Spleen (tissue), 11 donors: ENCODE results near the gene TMPRSS6. TPM values are rescaled to one million over a fixed set of nuclear protein-coding genes. Genes with fewer than 3 reads are reported as not detected.

Experiments
- DNase-seq: peaks from one replicate; pipeline ENCODE4 v3.0.0-alpha.2; 2020
- H3K27ac ChIP-seq, 8 donors: fragments of 200-600 bp; sonication (generic) in 7 of 8; 1 replicate in 4 of 8; 2 replicates in 4 of 8; pipeline versions ENCODE4 v1.5.0 to v1.8.0; 2016 to 2021; ENCODE audit warnings: inconsistent platforms in 4 of 8, mild to moderate bottlenecking in 4 of 8, moderate library complexity in 1 of 8
- H3K27me3 ChIP-seq, 7 donors: fragments of 200-600 bp; sonication (generic) in 6 of 7; replicated peaks in 1 of 7; 1 replicate in 4 of 7; 2 replicates in 3 of 7; pipeline versions ENCODE4 v1.5.0 to v1.8.0; 2016 to 2021; ENCODE audit warnings: inconsistent platforms in 3 of 7, mild to moderate bottlenecking in 1 of 7
- H3K36me3 ChIP-seq, 6 donors: fragments of 200-600 bp; sonication (generic) in 5 of 6; 1 replicate in 4 of 6; 2 replicates in 2 of 6; pipeline versions ENCODE4 v1.5.0 to v1.8.0; 2016 to 2021; ENCODE audit warnings: inconsistent platforms in 2 of 6
- H3K4me1 ChIP-seq, 6 donors: fragments of 200-600 bp; sonication (generic) in 5 of 6; 1 replicate in 3 of 6; 2 replicates in 3 of 6; pipeline versions ENCODE4 v1.5.0 to v1.8.0; 2016 to 2021; ENCODE audit warnings: inconsistent platforms in 3 of 6
- H3K4me3 ChIP-seq, 8 donors: fragments of 200-600 bp; sonication (generic) in 7 of 8; 1 replicate in 4 of 8; 2 replicates in 4 of 8; pipeline versions ENCODE4 v1.5.0 to v1.8.0; 2016 to 2021; ENCODE audit warnings: inconsistent platforms in 4 of 8, mild to moderate bottlenecking in 4 of 8, moderate library complexity in 2 of 8
- H3K9me3 ChIP-seq, 8 donors: fragments of 200-600 bp; sonication (generic) in 7 of 8; 1 replicate in 4 of 8; 2 replicates in 4 of 8; pipeline versions ENCODE4 v1.5.0 to v1.8.0; 2016 to 2021; ENCODE audit warnings: inconsistent platforms in 4 of 8
- POLR2A ChIP-seq, 3 donors: fragments of 450-650 bp; IDR thresholded peaks; one replicate each; pipeline ENCODE4 v1.5.1; 2017; ENCODE audit warnings: antibody characterized with exemption in 3 of 3, mild to moderate bottlenecking in 1 of 3
- POLR2AphosphoS5 ChIP-seq, 3 donors: sonication (generic); formaldehyde crosslinking; IDR thresholded peaks; one replicate each; pipeline ENCODE4 v1.5.1; 2017; ENCODE audit warnings: antibody characterized with exemption in 3 of 3
- WGBS, 5 donors: extraction: QIAGEN DNeasy Blood & Tissue Kit in 3 of 5; methylation state at CpG; one replicate each; pipeline versions ENCODE4 v1.1.5 to v1.1.7; 2013 to 2018; 5-methylcytosine and 5-hydroxymethylcytosine counted together
- intact Hi-C: fragments of 100-400 bp; cut with DNase I; formaldehyde crosslinking; loops from one replicate; pipeline ENCODE4 v1.15.0; 2023; ENCODE audit warnings: low total_unique reads
- polyA plus RNA-seq, 3 donors: library from polyadenylated mRNA; stranded (reverse); fragments of 200-250 nt; gene quantifications; one replicate each; pipeline ENCODE4 v1.2.1, GENCODE V29; 2013
- total RNA-seq, 7 donors: library from RNA; depleted of rRNA in 3 of 7; stranded (reverse); fragments of >200 nt in 3 of 7; fragmentation: NEBNext Ultra II Directional in 4 of 7; extraction: Animal tissue kit (Norgen Biotek cat#: 25700) in 4 of 7; gene quantifications; one replicate each; pipeline versions ENCODE4 v1.1.0 to v1.2.1, GENCODE V29; 2016 to 2021
- TF ChIP-seq, protein P1 (sequence below), 11 experiments: fragments of 200-600 bp in 7 of 11; fragments of 450-650 bp in 4 of 11; sonication (generic) in 4 of 11; IDR thresholded peaks in 8 of 11; conservative IDR thresholded peaks in 3 of 11; 1 replicate in 7 of 11; 2 replicates in 4 of 11; pipeline versions ENCODE4 v1.4.0 to v1.8.0; 2016 to 2021; ENCODE audit warnings: antibody characterized with exemption in 11 of 11, inconsistent platforms in 4 of 11, mild to moderate bottlenecking in 1 of 11
- donor health status: healthy with polysubstance abuse.
- donor health status: DM: no; HTN: no; CAD: no; lungs with moderate emphysema.
- donor health status: DM: no; HTN: no; CAD: no.
- donor health status: Bipolar disorder and iron deficiency.
- donor health status: healthy.
- donor health status: DM: no; HTN: no; CAD: no.
- donor health status: DM: yes; HTN: yes; CAD: no.

TMPRSS6 gene
- total and polyA plus RNA-seq, 10 donors = 0.09 to 0.55 (median 0.28) TPM; not detected in 5

DNA sequence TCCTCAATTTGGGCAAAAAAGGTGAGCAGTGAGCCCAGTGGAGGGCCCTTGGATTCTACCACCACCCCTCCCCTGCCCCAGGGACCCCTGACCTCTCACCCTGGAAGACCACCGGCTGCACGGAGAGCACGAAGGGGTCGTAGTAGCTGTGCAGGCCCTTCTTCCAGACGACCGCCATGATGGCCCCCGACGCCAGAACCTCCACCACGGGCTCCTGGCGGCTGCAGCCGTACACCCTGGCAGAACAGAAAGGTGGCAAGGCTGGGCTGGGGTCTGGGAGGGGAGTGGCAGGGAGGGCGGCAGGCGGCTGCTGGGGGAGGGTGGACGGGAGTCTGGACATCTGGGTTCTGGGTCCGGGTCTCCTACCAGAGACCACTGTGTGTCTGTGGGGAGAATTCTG lies 23.3 kb downstream of the TMPRSS6 start:
- no peaks in the 10 kb centered on the region for H3K4me1 ChIP-seq
- DNase-seq = no peak
- intact Hi-C loops = no loop called here

DNA sequence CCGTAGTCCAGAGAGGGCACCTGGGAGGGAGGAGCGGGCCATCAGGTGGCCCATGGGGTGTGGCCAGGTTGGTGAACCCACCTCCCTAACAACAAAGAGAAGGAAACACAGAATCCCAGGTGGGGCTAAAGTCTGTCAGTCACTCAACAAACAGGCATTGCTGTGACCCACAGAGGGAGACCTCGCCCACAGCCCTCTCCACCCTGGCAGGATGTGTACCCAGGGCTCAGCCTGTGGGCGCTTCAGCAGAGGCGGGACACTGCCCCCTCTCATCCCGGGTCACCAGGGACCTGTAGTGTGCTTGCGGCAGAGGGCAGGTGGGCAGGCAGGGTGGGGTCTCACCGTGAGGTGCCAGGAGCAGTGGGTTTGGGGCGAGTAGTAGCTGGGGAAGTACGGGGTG lies 25.1 kb downstream of the TMPRSS6 start:
- Histone ChIP-seq H3K4me1 (peaks cover 6 to 13% (median 10%) of the 10 kb centered on the region in 6 donors), H3K4me3 (no peak overlapping the region), H3K27ac (no peak overlapping the region), H3K27me3 (peaks cover 0 to 56% (median 4%) of the 10 kb centered on the region in 7 donors), H3K9me3 (no peaks in the 10 kb centered on the region), H3K36me3 (no peaks in the 10 kb centered on the region)
- intact Hi-C loops = no loop called here
- TF ChIP-seq, protein P1, sequence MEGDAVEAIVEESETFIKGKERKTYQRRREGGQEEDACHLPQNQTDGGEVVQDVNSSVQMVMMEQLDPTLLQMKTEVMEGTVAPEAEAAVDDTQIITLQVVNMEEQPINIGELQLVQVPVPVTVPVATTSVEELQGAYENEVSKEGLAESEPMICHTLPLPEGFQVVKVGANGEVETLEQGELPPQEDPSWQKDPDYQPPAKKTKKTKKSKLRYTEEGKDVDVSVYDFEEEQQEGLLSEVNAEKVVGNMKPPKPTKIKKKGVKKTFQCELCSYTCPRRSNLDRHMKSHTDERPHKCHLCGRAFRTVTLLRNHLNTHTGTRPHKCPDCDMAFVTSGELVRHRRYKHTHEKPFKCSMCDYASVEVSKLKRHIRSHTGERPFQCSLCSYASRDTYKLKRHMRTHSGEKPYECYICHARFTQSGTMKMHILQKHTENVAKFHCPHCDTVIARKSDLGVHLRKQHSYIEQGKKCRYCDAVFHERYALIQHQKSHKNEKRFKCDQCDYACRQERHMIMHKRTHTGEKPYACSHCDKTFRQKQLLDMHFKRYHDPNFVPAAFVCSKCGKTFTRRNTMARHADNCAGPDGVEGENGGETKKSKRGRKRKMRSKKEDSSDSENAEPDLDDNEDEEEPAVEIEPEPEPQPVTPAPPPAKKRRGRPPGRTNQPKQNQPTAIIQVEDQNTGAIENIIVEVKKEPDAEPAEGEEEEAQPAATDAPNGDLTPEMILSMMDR (IDR thresholded peaks at IDR 0.05 in 8 of 11, conservative IDR thresholded peaks at IDR 0.05 in 3 of 11) = no peak
- no peak for TF ChIP-seq POLR2AphosphoS5 (IDR thresholded peaks at IDR 0.05)
- TF ChIP-seq POLR2A (IDR thresholded peaks at IDR 0.05) = no peak
- no peak for DNase-seq
- 74 to 92% (median 86%) methylated on average over 8 to 10 of the region's 10 CpGs for WGBS, 5 donors

More for the DNA sequence above, 23.3 kb downstream of the TMPRSS6 start:
- Histone ChIP-seq H3K27me3 (peaks cover 0 to 60% (median 4%) of the 10 kb centered on the region in 7 donors), H3K9me3 (no peaks in the 10 kb centered on the region), H3K27ac (no peak overlapping the region), H3K4me3 (no peak overlapping the region), H3K36me3 (no peaks in the 10 kb centered on the region)
- WGBS, 5 donors = 73 to 87% (median 80%) methylated on average over 15 of the region's 15 CpGs
- TF ChIP-seq, protein P1 (IDR thresholded peaks at IDR 0.05 in 8 of 11, conservative IDR thresholded peaks at IDR 0.05 in 3 of 11) = no peak
- TF ChIP-seq POLR2A (IDR thresholded peaks at IDR 0.05) (no peak), POLR2AphosphoS5 (IDR thresholded peaks at IDR 0.05) (no peak)

DNA sequence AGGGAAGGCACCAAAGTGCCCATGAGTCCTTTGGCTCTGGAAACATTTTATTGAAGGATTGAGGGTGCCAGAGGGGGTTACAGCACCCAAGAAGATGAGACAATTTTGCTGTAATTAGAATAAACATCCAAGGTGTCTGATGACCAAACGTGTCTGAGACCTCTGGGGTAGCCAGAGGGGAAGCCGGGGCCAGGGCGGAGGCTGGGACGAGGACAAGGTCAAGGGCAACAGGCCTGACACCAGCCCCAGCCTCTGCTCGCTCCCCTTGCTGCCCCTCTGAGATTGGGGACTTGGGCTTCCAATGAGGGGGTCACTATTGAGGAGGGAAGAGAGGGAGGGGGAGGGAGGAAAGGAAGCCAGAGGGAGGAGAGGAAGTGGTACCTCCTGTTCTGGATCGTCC lies 25.6 kb downstream of the TMPRSS6 start:
- TF ChIP-seq POLR2AphosphoS5 (IDR thresholded peaks at IDR 0.05) = no peak
- TF ChIP-seq POLR2A (IDR thresholded peaks at IDR 0.05) = no peak
- TF ChIP-seq, protein P1 (IDR thresholded peaks at IDR 0.05 in 8 of 11, conservative IDR thresholded peaks at IDR 0.05 in 3 of 11) = no peak
- 66 to 87% (median 72%) methylated on average over 6 of the region's 6 CpGs for WGBS, 5 donors
- Histone ChIP-seq H3K27me3 (peaks cover 0 to 52% (median 4%) of the 10 kb centered on the region in 7 donors), H3K27ac (no peak overlapping the region), H3K4me1 (peaks cover 6 to 17% (median 14%) of the 10 kb centered on the region in 6 donors), H3K9me3 (no peaks in the 10 kb centered on the region), H3K36me3 (no peaks in the 10 kb centered on the region), H3K4me3 (no peak overlapping the region)
- no peak for DNase-seq
- intact Hi-C loops = no loop called here

DNA sequence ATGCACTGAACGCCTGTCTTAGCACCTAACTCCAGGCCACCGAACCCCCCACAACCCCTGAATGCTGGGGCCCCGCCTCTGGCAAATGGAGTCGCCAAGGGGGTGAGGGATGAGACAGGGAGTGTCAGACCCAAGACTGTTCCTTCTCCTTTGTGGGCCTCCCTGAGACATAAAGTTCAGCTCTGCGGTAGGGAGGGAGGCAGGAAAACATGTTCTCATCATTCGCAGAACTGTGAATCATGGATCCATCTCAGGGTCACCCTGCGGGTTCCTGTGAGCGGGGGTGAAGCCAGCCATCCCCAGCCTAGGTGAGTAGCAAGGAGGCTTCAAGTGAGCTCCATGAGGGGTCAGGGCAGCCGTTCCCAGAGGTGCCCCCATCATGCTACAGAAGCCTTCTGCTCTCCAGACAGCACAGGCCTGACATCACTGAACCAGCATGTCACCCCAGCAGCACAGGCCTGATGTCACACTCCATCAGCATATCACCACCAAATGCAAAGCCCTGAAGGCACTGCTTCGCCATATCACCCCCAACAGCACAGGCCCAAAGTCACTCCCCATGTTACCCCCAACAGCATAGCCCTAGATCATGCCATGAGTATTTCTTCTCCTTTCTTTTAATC lies 27.2 kb downstream of the TMPRSS6 start:
- WGBS, 5 donors = 73 to 95% (median 85%) methylated on average over 9 to 10 of the region's 10 CpGs
- H3K36me3 ChIP-seq = no peaks in the 10 kb centered on the region
- H3K27ac ChIP-seq = no peak overlapping the region
- intact Hi-C loops = no loop called here
- H3K27me3 ChIP-seq = peaks cover 0 to 43% (median 0%) of the 10 kb centered on the region in 7 donors
- peaks cover 11 to 28% (median 23%) of the 10 kb centered on the region in 6 donors for H3K4me1 ChIP-seq
- DNase-seq = no peak
- no peak overlapping the region for H3K4me3 ChIP-seq
- no peaks in the 10 kb centered on the region for H3K9me3 ChIP-seq
- no peak for TF ChIP-seq POLR2A (IDR thresholded peaks at IDR 0.05)
- TF ChIP-seq, protein P1 (IDR thresholded peaks at IDR 0.05 in 8 of 11, conservative IDR thresholded peaks at IDR 0.05 in 3 of 11) = no peak
- no peak for TF ChIP-seq POLR2AphosphoS5 (IDR thresholded peaks at IDR 0.05)
